ENCODE measurements around the gene SLC22A6. TPM values are rescaled to one million over a fixed set of nuclear protein-coding genes. Genes with fewer than 3 reads are reported as not detected.
"Not testable (repeated sequence)": the region's sequence is repeated elsewhere in the genome, so short reads cannot be mapped to it uniquely, and the experiment has no call there.

SLC22A6 gene
- total RNA-seq, 1 donor from 2014 or later, result 8.4 TPM

DNA sequence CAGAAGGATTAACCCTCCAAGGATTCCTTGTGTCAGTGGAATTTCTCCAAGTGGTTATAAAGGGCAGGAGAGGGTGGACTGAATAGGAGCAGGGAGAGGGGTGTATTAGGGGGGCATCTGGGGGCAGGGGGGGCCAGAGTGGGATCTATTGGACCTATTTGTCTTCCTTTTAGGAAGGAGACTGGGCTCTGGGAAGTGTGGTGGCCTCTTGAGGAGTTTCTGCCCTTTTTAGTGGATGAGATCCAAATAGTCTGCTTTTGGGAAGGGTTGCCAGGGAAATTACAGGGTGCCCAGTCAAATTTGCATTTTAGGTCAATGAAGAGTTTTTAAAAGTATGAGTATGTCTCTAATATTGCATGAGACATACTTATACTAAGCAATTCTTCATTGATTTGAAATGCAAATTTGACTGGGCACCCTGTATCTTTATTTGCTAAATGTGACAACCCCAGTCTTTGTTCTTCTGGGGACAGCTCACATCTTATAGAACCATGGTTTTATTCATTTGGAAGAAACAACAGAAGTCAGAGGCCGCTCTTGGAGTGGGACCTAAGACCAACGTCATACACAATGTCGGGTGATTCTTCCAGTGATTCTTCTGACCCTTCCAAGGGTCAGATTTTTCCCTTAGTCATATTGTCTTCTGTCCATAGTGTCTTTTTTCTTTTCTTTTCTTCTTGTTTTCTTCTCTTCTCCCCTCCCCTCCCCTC, 429 bp upstream of the SLC22A6 start:
- no peak for DNase-seq

DNA sequence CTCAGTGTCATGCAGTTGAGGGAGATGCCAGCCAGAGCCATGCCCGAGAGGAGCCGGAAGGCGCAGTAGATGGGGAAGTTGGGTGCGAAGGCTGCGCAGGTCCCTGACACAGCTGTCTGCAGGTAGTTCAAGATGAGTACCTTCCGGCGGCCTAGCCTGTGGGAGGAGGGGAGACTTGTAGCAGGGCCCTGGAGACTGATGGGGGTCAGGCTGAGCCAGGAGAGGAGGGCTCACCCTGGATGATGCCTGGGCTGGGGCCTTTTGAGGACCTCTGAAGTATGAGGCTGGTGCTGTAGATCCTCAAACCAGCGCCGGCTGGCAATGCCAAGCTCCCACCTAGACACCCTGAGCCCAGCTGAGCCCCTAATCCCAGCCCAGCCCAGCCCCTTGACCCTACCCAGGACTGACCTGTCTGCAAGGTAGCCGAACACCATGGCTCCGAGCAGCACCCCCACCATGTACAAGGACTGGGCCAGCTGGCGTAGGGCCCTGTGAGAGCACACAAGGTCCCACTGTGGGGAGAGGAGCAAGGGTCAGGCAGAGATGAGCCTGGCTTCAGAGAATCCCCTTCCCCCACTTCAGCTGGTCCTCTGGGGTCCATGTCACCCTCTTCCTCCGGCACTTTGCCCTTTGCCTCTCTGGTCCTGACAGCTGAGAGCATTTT, 1.1 kb downstream of the SLC22A6 start:
- DNase-seq, result no peak

DNA sequence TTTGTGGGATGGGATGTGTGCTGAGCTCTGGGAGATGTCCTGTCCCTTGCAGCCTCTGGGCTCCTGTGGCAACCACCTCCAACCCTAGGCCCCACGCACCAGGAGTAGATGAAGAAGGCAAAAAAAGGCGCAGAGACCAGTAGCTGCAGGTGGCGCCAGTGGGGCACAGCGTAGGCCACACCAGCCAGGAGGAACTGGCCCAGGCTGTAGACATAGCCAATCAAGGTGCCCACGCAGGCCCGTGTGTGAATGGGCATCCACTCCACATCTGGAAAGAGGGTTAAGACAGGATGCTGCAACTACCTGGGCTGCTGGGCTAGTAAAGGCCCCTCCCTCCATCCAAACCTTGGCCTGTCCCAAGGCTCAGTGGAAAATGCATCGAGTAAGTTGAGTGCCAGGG, 3.0 kb downstream of the SLC22A6 start:
- no peak for DNase-seq

DNA sequence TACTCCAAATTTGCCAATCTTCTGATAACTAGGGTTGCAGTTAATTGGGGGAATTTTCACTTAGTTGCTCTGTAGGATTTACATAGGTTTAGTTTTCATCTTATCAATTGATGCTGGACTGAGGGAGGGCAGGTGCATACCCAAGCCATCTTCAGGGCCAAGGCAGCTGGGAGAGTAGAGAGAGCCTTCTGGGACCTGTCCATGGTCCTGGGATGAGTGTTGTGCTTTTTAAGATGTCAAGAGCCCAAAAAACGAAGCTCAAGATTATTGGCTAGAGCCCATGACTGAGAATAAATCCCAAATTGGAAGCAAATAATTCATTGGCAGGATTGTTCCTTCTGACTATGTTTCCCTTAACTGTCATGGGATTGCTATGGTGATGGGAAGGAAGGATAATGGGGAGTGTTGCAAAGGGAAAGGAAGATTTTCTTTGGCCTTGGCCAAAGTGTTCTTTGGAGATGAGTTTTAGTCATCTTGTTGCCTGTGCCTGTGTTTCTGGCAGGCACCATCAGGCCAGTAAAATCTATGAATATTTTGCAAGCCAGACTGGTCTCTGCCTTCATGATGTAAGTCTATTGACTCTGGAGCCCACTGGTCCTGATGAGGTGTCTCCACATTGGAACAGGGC, 4.5 kb downstream of the SLC22A6 start:
- no peak for DNase-seq

DNA sequence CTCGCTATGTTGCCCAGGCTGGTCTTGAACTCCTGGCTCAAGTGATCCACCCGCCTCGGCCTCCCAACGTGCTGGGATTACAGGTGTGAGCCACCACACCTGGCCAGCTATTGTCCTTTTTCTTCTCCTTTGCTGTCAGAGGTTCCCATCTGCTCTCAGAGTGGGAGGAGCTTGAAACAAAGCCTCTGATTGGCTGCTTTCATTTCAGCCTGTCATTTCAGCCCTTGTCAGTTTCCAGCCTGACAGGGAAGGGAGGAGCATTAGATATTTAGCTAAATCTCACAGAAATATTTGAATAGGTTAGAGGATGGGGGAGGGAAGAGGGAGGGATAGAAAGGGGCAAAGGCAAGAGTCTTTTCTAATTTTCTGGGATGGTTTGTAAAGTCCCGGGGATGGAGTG, 8.7 kb downstream of the SLC22A6 start:
- DNase-seq, result no peak

DNA sequence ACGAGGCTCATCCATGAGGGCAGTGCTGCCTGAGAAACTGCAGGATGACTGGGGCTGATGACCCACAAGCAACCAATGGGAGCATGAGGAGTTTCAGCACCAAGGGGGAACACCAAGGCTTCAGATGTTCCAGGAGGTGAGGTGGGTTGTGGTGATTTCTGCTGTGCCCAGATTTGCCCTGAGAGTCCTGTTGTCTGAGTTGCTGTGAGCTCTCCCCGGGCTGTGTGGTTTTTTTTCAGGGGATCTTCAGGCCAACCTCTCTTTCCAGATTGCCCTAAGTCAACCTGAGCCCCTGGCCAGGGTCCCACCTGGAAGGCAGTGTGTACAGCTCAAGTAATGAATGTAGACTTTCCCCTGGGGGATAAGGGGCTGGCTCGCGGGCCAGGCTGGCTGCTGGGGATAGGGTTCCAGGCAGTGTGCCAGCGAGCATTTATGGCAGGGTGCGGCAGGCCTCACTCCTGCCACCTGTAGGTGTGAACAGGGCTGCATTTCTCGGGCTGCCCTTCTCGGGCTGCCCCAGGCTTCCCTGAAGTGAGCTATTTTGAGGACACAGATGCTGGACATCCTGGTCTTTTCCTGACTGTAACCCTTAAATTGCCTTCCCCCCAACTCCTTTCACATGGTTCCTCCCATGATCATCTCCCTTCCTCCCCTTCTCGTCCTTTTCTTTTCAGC, 9.8 kb downstream of the SLC22A6 start:
- DNase-seq, result no peak

DNA sequence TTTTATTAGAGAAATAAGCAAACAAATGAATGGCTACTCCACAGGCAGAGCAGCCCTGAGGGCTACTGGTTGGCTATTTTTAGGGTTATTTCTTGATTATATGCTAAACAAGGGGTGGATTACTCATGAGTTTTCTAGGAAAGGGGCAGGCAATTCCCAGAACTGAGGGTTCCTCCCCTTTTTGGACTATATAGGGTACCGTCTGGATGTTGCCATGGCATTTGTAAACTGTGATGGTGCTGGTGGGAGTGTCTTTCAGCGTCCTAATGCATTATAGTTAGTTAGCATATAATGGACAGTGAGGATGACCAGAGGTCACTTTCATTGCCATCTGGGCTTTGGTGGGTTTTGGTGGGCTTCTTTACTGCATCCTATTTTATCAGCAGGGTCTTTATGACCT, 19.2 kb downstream of the SLC22A6 start:
- DNase-seq, result no peak

DNA sequence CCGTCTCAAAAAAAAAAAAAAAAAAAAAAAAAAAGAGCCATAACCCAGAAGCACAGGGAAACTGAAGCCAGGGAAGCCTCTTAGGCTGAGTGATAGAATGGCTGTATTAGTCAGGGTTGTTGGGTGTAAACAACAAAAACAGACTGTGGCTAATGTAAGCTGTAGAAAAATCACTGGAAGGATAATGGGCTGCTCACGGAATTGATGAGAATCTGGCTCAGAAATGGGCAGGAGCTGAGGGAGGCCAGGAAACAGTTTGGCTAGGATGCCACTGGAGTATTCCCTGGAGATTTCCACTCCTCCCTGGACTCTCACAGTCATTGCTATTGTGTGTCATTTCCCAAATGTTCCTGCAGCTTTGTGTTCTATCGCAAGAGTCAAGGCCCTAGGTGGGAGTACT, 22.4 kb downstream of the SLC22A6 start:
- no peak for DNase-seq

DNA sequence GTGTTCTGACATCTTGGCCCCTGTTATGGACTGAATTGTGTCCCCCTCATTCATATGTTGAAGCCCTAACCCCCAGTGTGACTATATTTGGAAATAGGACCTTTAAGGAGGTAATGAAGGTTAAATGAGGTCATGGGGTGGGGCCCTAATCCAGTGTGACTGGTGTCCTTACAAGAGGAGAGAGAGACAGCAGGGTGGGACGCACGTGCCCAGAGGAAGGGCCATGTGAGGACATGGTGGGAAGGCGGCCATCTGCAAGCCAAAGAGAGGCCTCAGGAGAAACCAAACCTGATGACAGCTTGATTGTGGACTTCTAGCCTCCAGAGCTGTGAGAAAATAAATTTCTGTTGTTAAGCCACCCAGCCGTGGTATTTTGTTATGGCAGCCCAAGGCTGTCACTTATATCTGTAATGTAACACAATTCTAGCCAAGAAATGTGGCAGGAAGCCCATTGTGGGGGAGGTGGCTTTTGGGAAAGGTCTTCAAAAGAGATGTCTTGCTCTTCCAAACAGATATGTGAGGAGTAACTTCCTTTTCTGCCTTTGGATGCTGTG, 23.7 kb downstream of the SLC22A6 start:
- no peak for DNase-seq

DNA sequence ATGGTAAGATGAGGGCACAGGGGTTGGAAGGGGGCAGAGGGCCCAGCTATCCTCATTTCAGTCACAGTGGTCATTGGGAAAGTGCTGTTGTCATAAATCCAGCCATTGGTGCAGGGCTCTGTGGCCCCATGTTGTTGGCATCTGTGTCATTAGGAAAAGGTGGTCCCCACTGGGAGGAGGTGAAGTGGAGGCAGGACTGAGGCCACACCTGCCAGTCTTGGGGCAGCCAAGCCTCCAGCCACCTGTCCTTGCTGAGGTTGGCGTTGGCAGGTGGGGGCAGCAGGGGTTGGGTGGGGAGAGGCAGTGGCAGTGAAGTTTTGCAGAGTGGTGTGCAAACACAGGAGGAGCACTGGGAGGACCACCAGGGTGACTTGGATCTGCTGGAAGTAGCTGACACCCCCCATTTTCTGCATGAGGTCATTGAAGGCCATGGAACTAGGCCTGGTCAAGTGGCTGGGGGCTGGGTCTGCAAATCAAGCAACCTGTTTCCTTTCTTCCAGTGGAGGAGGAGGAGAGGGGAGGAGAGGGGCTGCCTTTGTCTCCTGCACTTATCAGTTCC, 25.3 kb downstream of the SLC22A6 start:
- DNase-seq, result no peak

DNA sequence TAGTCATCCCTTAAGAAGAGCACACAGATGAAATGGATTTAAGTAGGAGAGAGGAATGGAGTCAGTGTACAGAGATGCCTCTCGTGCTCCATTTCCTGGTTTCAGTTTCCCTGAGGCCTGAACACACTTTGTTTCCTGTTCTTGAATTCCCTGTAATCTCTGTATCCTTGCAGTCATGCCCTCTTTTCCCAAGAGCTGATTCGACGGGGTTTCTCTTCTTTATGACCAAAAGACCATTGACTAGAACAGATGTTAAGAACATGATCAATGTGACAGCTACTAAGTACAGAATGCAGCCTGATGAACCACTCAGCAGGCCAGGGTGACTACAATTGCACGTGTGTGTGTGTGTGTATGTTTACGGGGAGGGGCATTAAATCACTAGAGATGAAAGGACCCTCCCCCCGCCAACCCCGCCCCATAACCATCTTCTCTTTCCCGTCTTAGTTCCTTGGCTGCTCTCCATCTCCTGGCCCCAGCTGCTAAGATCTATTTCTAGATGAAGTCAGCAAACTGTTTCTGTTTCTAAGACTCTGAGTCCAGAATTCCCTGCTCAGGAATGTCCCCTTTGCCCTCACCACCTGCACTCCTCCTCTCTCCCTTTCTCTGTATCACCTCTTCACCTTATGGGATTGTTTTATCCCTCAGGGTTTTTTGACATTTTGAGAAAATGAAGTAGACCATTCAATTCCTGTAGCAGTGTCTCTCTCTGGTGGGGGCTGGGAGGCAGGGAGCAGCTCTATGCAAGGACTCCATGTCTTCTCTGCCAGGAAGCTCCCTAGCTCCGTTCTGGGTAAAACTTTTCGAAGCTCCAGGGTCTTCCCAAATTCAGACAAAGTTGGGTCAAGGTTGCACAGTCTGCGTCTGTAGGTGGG, 26.0 kb downstream of the SLC22A6 start:
- no peak for DNase-seq

DNA sequence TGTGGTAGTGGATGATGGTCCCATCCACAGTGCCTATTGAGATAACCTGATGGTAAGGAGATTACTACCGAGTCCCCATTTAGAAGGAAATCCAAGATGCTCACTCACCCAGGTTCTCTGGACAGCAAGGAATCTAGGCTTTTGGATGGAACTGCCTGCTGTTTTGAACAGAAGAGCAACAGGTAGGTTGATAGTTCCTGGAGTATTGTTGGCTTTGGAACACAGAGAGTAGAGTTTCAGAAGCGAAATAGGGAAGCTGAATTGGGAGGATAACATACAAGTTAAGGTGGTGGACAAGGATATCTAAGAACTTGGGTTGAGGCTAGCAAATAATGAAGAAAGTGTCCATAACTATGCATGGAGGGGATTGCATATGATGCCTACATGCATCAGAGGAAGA, 27.6 kb downstream of the SLC22A6 start:
- DNase-seq, result no peak

DNA sequence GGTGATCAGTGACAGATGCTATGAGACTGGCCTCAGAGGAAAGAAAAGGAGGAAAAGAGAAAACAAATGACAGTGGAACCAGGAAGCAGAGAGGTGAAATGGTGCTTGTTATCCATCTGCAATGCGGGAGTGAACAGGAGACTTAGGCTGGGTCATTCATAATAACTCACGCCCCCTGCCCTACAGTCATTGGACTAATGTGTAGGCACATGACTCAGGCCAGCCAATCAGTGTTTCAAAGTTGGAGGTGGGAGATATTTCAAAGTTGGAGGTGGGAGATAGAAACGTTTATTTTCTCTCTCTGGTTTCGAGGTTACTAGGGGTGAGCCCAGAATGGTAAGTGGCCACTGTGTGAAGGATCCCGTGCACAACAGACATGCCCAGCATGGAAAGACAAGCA, 30.3 kb downstream of the SLC22A6 start:
- no peak for DNase-seq

DNA sequence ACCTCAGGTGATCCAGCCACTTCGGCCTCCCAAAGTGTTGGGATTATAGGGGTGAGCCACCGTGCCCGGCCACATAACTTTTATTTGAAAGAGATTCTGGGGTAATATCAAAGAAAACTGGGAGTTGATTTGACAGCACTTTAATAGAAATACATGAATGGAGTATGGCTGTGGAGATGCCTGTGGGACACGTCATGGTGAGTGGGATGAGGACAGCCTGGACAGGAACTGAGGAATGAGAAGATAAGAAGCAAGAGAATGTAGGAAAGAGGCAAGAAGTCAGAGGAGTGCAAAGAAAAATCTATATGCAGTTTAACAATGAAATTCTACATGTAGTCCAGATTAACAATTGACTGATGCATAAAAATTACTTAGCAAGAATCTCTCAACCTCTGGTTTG, 31.0 kb downstream of the SLC22A6 start:
- DNase-seq, result no peak

DNA sequence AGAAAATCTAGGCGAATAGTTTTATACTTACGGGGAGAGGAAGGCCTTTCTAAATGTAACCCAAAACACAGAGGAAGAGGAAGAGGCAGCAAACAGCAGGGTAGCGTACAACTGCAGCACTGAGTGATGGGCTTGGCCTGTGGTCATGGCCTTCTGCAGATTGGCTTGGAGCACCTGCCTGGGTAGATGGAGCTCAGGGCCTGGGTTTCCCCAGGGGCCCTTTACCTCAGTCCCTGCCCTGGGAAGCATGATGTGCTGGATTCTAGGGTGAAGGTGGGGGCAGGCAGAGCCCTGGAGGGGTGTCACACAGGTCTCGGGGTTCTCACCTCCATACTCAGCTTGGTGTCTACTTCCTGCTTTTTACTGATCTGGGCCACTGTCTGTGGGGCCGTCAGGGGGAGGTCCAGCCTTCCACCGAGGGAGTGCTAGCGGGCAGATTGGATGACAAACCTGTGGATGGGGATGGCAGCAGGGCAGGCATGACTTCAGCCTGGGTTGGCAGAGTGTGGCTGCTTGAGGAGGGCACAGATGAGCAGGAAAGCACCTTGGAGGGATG, 35.9 kb downstream of the SLC22A6 start:
- no peak for DNase-seq

DNA sequence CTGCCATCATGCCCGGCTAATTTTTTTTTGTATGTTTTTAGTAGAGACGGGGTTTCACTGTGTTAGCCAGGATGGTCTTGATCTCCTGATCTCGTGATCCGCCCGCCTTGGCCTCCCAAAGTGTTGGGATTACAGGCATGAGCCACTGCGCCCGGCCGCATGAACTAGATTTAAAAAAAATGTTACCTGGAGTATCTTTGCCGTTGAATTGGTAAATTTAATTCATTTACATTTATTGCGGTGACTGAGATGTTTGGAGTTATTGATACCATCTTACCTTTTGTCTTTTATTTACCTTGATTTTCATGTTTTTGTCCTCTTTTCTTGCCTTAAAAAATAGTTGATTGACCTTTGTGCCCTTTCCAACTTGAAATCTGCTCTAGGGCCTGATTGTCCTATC, 39.2 kb downstream of the SLC22A6 start:
- not testable (repeated sequence) for DNase-seq

DNA sequence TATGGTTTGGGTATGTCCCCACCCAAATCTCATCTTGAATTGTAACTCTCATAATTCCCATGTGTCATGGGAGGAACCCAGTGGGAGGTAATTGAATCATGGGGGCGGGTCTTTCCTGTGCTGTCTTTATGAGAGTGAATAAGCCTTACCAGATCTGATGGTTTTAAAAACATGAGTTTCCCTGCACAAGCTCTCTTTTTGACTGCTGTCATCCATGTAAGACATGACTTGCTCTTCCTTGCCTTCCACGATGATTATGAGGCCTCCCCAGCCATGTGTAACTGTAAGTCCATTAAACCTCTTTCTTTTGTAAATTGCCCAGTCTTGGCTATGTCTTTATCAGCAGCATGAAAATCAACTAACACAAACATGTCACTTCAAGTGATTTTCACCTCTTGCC, 47.2 kb downstream of the SLC22A6 start:
- DNase-seq, result not testable (repeated sequence)

DNA sequence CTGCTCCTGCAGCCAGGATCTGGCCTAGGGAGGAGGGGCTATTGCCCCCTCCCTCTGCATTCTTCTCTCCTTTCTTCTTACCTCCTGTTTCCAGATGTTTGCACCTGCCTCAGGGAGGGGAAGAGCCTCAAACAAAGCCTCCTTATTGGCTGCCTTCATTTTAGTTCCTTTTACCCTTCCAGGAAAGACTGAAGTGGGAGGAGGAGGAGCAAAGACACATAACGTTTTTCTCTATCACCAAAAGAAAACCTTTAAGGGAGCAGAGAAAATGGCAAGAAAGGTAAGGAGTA, 50.3 kb downstream of the SLC22A6 start:
- DNase-seq, result no peak

DNA sequence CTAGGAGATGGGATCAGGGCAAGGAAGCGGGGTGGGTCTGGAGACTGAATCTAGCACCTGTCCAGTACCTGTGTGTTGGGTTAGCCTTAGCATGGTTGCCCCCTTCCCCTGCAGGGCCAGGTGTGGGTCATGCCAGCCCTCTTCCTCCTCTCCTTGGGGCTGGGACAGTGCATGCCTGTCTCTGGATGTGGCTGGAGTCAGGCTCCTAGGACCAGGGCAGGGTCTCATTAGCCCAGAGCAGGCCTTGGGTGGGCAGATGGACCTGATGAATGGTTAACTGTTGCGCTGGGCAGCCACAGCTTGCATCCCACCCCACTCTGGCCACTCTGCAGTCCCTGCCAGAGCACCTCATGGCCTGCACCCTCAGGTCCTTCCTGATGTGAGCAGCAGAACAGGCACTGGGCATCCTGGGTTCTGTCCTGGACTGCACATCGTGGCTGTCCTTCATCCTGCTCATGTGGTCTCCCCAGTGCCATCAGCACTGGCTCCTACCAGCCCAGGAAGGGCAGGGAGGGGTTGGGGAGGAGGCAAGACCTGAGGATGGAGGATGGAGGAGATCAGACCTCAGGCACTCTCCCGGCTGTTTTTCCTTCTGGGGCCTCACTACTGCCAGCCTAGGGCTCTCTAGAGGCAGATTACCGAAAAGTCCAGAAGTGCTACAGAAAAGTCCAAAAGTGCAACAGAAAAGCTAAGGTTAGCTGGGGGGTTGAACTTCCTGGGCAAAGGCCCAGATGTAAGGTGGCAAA, 50.8 kb downstream of the SLC22A6 start:
- DNase-seq, result no peak

DNA sequence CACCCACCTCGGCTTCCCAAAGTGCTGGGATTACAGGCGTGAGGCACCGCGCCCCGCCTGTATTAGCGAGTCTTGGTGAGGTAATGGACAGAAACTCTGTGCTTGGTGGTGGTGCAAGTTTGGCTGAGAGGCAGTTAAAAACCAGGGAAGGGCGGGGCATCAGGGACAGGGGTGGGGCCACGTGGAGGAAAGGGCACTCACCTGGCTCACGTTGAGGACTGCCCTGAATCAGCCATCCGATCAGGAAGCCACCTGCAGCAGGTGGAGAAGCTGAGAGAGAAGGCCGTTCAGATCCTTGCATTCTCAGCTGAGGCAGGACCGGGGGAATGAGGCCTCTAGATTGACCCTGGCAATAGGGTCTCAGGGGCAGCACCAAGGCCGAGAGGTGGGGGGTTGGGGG, 51.5 kb downstream of the SLC22A6 start:
- no peak for DNase-seq
